Measurements from ENCODE around the gene GJA3. TPM values are rescaled to one million over a fixed set of nuclear protein-coding genes. Genes with fewer than 3 reads are reported as not detected.

Gene GJA3
- total RNA-seq, 1 donor, result under 0.01 TPM

- Histone ChIP-seq H2AFZ (ENCODE audit: low read length) (no peak overlapping the region), H3K9me3 (ENCODE audit: low read depth, low read length) (no peaks in the 10 kb centered on the region), H3K27me3 (ENCODE audit: insufficient read depth, low read length) (peaks cover 30% of the 10 kb centered on the region), H3K27ac (ENCODE audit: low read depth, low read length) (no peak overlapping the region), H3K36me3 (ENCODE audit: insufficient read depth, low read length) (no peaks in the 10 kb centered on the region), H4K20me1 (ENCODE audit: insufficient read depth, low read length) (no peaks in the 10 kb centered on the region), H3K79me2 (ENCODE audit: insufficient read depth, low read length) (no peaks in the 10 kb centered on the region), H3K4me3 (ENCODE audit: insufficient read depth, low read length) (no peak overlapping the region), H3K4me1 (ENCODE audit: insufficient read depth, low read length) (peaks cover 11% of the 10 kb centered on the region), H3K4me2 (ENCODE audit: insufficient read depth, low read length) (no peak overlapping the region)
- no peak for TF ChIP-seq CTCF (IDR thresholded peaks at IDR 0.05; ENCODE audit: extremely low read depth, low read depth, low read length)
- no peak for DNase-seq (ENCODE audit: insufficient read length, low spot score, missing footprints)
These were observed 28.7 kb downstream of the GJA3 start for GRCh38 chr13:20132052-20132634.

- Histone ChIP-seq H2AFZ (ENCODE audit: low read length) (no peak overlapping the region), H3K9me3 (ENCODE audit: low read depth, low read length) (no peaks in the 10 kb centered on the region), H3K79me2 (ENCODE audit: insufficient read depth, low read length) (no peaks in the 10 kb centered on the region), H3K4me2 (ENCODE audit: insufficient read depth, low read length) (no peak overlapping the region), H3K27me3 (ENCODE audit: insufficient read depth, low read length) (peaks cover 22% of the 10 kb centered on the region), H3K4me3 (ENCODE audit: insufficient read depth, low read length) (no peak overlapping the region), H3K27ac (ENCODE audit: low read depth, low read length) (no peak overlapping the region), H4K20me1 (ENCODE audit: insufficient read depth, low read length) (no peaks in the 10 kb centered on the region), H3K4me1 (ENCODE audit: insufficient read depth, low read length) (peaks cover 11% of the 10 kb centered on the region), H3K36me3 (ENCODE audit: insufficient read depth, low read length) (no peaks in the 10 kb centered on the region)
- DNase-seq (ENCODE audit: insufficient read length, low spot score, missing footprints), result no peak
- no peak for TF ChIP-seq CTCF (IDR thresholded peaks at IDR 0.05; ENCODE audit: extremely low read depth, low read depth, low read length)
These were observed 29.6 kb downstream of the GJA3 start for GRCh38 chr13:20131057-20131832.

GRCh38 chr13:20130652-20131051 is 30.2 kb downstream of the GJA3 start:
- DNase-seq (ENCODE audit: insufficient read length, low spot score, missing footprints), result no peak
- no peak for TF ChIP-seq CTCF (IDR thresholded peaks at IDR 0.05; ENCODE audit: extremely low read depth, low read depth, low read length)

GRCh38 chr13:20130012-20130411 is 30.8 kb downstream of the GJA3 start:
- TF ChIP-seq CTCF (IDR thresholded peaks at IDR 0.05; ENCODE audit: extremely low read depth, low read depth, low read length), result no peak
- Histone ChIP-seq H3K4me1 (ENCODE audit: insufficient read depth, low read length) (peaks cover 22% of the 10 kb centered on the region), H3K36me3 (ENCODE audit: insufficient read depth, low read length) (no peaks in the 10 kb centered on the region), H3K4me2 (ENCODE audit: insufficient read depth, low read length) (no peak overlapping the region), H3K4me3 (ENCODE audit: insufficient read depth, low read length) (no peak overlapping the region), H4K20me1 (ENCODE audit: insufficient read depth, low read length) (no peaks in the 10 kb centered on the region), H3K79me2 (ENCODE audit: insufficient read depth, low read length) (no peaks in the 10 kb centered on the region), H3K9me3 (ENCODE audit: low read depth, low read length) (no peaks in the 10 kb centered on the region), H3K27me3 (ENCODE audit: insufficient read depth, low read length) (peaks cover 22% of the 10 kb centered on the region), H3K27ac (ENCODE audit: low read depth, low read length) (no peak overlapping the region), H2AFZ (ENCODE audit: low read length) (no peak overlapping the region)
- DNase-seq (ENCODE audit: insufficient read length, low spot score, missing footprints), result no peak

More at GRCh38 chr13:20130652-20131051, 30.2 kb downstream of the GJA3 start:
- Histone ChIP-seq H3K4me2 (ENCODE audit: insufficient read depth, low read length) (no peak overlapping the region), H3K4me3 (ENCODE audit: insufficient read depth, low read length) (no peak overlapping the region), H3K9me3 (ENCODE audit: low read depth, low read length) (no peaks in the 10 kb centered on the region), H4K20me1 (ENCODE audit: insufficient read depth, low read length) (no peaks in the 10 kb centered on the region), H3K36me3 (ENCODE audit: insufficient read depth, low read length) (no peaks in the 10 kb centered on the region), H3K27ac (ENCODE audit: low read depth, low read length) (no peak overlapping the region), H3K4me1 (ENCODE audit: insufficient read depth, low read length) (peaks cover 15% of the 10 kb centered on the region), H2AFZ (ENCODE audit: low read length) (no peak overlapping the region), H3K79me2 (ENCODE audit: insufficient read depth, low read length) (no peaks in the 10 kb centered on the region), H3K27me3 (ENCODE audit: insufficient read depth, low read length) (peaks cover 22% of the 10 kb centered on the region)
